ENCODE results near the gene ASPG.

ASPG gene

GRCh38 chr14:104121142-104121541, 35.6 kb downstream of the ASPG start:
- TF ChIP-seq POLR2AphosphoS5 (IDR thresholded peaks at IDR 0.05; ENCODE audit: low read depth): no peak
- no peak for TF ChIP-seq CTCF (IDR thresholded peaks at IDR 0.05; ENCODE audit: insufficient read depth, low read length)
- no peak for TF ChIP-seq GABPA (IDR thresholded peaks at IDR 0.05; ENCODE audit: low read depth)
- no peak for TF ChIP-seq SPI1 (IDR thresholded peaks at IDR 0.05; ENCODE audit: borderline replicate concordance, low read depth)
- TF ChIP-seq REST (IDR thresholded peaks at IDR 0.05; ENCODE audit: insufficient replicate concordance, low read depth): no peak
- Histone ChIP-seq H3K27ac (replicated peaks) (no peak overlapping the region), H3K4me3 (replicated peaks; ENCODE audit: insufficient read depth, low read length) (no peak overlapping the region), H3K27me3 (ENCODE audit: insufficient read depth, poor library complexity, severe bottlenecking) (peaks cover 21% of the 10 kb centered on the region)
- DNase-seq (ENCODE audit: low read depth in 1 of 2, low spot score in 1 of 2): no peak

GRCh38 chr14:104123879-104124278, 38.4 kb downstream of the ASPG start:
- peaks cover 12% of the 10 kb centered on the region for H3K27me3 ChIP-seq (ENCODE audit: insufficient read depth, poor library complexity, severe bottlenecking)
- no peak for DNase-seq (ENCODE audit: low read depth in 1 of 2, low spot score in 1 of 2)

GRCh38 chr14:104125011-104125410, 39.5 kb downstream of the ASPG start:
- H3K4me3 ChIP-seq (replicated peaks; ENCODE audit: insufficient read depth, low read length): no peak overlapping the region
- H3K27me3 ChIP-seq (ENCODE audit: insufficient read depth, poor library complexity, severe bottlenecking): peaks cover 12% of the 10 kb centered on the region
- TF ChIP-seq POLR2AphosphoS5 (IDR thresholded peaks at IDR 0.05; ENCODE audit: low read depth): no peak
- H3K27ac ChIP-seq (replicated peaks): no peak overlapping the region
- DNase-seq (ENCODE audit: low read depth in 1 of 2, low spot score in 1 of 2): no peak

More at GRCh38 chr14:104123879-104124278, 38.4 kb downstream of the ASPG start:
- Histone ChIP-seq H3K4me3 (replicated peaks; ENCODE audit: insufficient read depth, low read length) (no peak overlapping the region), H3K27ac (replicated peaks) (no peak overlapping the region)
- TF ChIP-seq POLR2AphosphoS5 (IDR thresholded peaks at IDR 0.05; ENCODE audit: low read depth): no peak

GRCh38 chr14:104126753-104127152, 41.3 kb downstream of the ASPG start:
- H3K27ac ChIP-seq (replicated peaks): no peak overlapping the region
- TF ChIP-seq GABPA (IDR thresholded peaks at IDR 0.05; ENCODE audit: low read depth): no peak
- TF ChIP-seq POLR2AphosphoS5 (IDR thresholded peaks at IDR 0.05; ENCODE audit: low read depth): no peak
- no peak for TF ChIP-seq REST (IDR thresholded peaks at IDR 0.05; ENCODE audit: insufficient replicate concordance, low read depth)
- no peak for TF ChIP-seq CTCF (IDR thresholded peaks at IDR 0.05; ENCODE audit: insufficient read depth, low read length)
- TF ChIP-seq SPI1 (IDR thresholded peaks at IDR 0.05; ENCODE audit: borderline replicate concordance, low read depth): no peak
- H3K27me3 ChIP-seq (ENCODE audit: insufficient read depth, poor library complexity, severe bottlenecking): peaks cover 6% of the 10 kb centered on the region
- no peak for DNase-seq (ENCODE audit: low read depth in 1 of 2, low spot score in 1 of 2)
- no peak overlapping the region for H3K4me3 ChIP-seq (replicated peaks; ENCODE audit: insufficient read depth, low read length)

GRCh38 chr14:104128981-104129380, 43.5 kb downstream of the ASPG start:
- no peak for DNase-seq (ENCODE audit: low read depth in 1 of 2, low spot score in 1 of 2)

More at GRCh38 chr14:104128981-104129380, 43.5 kb downstream of the ASPG start:
- H3K4me3 ChIP-seq (replicated peaks; ENCODE audit: insufficient read depth, low read length): no peak overlapping the region
- TF ChIP-seq GABPA (IDR thresholded peaks at IDR 0.05; ENCODE audit: low read depth): no peak
- no peak for TF ChIP-seq SPI1 (IDR thresholded peaks at IDR 0.05; ENCODE audit: borderline replicate concordance, low read depth)
- no peak for TF ChIP-seq CTCF (IDR thresholded peaks at IDR 0.05; ENCODE audit: insufficient read depth, low read length)
- TF ChIP-seq POLR2AphosphoS5 (IDR thresholded peaks at IDR 0.05; ENCODE audit: low read depth): no peak
- no peak for TF ChIP-seq REST (IDR thresholded peaks at IDR 0.05; ENCODE audit: insufficient replicate concordance, low read depth)
- no peak overlapping the region for H3K27ac ChIP-seq (replicated peaks)
- H3K27me3 ChIP-seq (ENCODE audit: insufficient read depth, poor library complexity, severe bottlenecking): peaks cover 2% of the 10 kb centered on the region
